C4-2B (cell line): ENCODE data around the gene NPHP4.

ENCODE experiments used
- ZFX ChIP-seq: fragments of 450-650 bp; IDR thresholded peaks from 2 replicates; pipeline ENCODE4 v1.6.1; 2017
- TF ChIP-seq, protein P1 (sequence below): fragments of 450-650 bp; conservative IDR thresholded peaks from 2 replicates; pipeline ENCODE4 v1.5.1; 2017; ENCODE audit warnings: mild to moderate bottlenecking

- TF ChIP-seq, protein P1, sequence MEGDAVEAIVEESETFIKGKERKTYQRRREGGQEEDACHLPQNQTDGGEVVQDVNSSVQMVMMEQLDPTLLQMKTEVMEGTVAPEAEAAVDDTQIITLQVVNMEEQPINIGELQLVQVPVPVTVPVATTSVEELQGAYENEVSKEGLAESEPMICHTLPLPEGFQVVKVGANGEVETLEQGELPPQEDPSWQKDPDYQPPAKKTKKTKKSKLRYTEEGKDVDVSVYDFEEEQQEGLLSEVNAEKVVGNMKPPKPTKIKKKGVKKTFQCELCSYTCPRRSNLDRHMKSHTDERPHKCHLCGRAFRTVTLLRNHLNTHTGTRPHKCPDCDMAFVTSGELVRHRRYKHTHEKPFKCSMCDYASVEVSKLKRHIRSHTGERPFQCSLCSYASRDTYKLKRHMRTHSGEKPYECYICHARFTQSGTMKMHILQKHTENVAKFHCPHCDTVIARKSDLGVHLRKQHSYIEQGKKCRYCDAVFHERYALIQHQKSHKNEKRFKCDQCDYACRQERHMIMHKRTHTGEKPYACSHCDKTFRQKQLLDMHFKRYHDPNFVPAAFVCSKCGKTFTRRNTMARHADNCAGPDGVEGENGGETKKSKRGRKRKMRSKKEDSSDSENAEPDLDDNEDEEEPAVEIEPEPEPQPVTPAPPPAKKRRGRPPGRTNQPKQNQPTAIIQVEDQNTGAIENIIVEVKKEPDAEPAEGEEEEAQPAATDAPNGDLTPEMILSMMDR, result no peak
- no peak for TF ChIP-seq ZFX
Observed at GRCh38 chr1:5813480-5813879, 178.7 kb downstream of the NPHP4 start.
